IPS-11a (cell line): Measurements from ENCODE around the gene CST7.

Source experiments
- H3K4me3 ChIP-seq: one replicate; pipeline ENCODE4 v1.5.1; 2013; ENCODE audit warnings: low read depth, low read length, control low read depth

CST7 gene

DNA sequence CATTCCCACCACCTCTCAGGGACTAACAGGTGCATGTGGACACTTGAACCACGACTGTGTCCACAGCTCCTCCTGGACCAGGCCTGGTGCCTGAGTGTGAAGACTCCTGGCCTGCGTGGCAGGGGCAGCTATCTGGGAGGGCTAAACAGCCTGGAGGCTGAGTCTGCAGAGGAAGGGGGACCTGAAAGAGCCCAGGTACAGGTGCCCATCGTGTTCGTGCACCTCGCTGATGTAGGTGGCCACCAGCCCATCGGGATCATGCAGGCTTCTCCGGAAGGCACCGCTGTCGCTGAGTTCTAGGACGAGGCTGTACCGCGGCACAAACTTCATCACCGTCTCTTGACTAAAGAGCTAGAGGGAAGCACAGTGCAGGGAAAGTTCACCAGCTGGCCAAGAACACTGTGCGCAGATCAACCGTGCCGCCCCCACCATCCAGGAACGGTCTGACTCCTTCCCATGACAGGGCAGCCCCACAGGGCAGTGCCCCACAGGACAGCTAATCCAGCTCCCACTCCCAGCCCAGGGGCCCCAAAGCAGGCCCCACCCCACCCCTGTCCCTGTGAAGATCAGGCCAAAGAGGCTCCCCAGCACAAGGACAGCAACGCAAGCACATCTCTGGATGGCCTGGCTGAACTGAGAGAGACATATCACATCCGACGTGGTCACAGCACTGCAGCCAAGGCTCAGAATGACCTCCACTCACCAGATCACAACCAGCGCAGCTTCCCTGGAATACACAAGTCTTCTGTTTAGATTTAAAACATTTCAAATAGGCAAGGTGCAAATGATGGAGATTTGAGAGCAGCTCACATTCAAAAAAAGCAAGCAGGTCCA is 14.8 kb downstream of the CST7 start:
- H3K4me3 ChIP-seq = no peak overlapping the region

DNA sequence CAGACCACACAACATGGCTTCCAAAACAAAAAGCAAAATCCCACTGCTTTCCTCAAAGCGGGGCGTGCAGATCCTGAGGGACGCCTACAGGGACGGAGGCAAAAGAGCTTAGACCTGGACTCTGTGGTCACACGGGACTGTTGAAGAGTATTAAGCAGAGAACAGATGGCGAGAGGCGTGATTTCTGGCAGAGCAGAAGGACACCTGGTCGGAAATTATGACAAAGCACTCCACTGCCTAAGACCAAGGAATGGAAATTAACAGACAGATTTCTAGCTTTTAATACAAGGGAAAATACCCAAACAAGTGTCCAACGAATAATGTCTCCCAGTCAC is 15.4 kb downstream of the CST7 start:
- no peak overlapping the region for H3K4me3 ChIP-seq

DNA sequence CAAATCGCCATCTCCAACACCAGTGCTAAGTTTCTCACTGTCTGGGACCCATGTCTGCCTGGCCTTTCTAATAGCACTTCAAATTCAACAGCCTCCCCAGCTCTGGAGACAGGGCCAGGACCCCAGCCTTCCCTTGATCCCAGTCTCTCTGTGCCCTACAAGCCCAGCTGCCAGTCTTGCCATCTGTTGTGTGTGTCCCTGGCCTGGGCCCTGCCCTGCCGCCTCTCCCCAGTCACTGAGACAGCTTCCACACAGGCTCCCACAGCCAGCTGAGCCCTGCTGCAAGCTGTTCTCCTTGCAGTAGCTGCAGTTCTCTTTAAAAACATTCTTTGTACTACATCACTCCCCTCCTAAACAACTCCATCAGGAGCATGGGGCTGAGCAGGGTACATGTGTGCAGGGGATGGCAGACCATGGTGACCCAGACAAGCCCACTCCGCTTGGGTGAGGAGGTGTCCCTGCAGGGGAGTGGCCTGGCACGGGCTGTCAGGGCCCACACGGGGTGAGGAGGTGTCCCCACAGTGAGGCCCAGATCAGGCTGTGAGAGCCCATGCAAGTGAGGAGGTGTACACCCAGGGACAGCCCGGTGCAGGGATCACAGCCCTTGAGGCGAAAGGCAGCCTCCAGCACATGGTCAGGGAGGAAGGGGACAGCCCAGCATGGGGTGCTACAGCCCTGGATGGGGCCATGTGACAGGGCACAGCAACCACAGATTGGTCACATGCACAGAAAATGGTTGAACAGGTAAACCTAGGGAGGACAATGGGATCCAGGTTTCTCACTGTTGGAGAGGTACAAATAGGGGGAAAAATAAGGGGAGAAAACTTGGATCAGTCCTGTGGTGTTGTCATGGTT is 16.2 kb downstream of the CST7 start:
- H3K4me3 ChIP-seq = no peak overlapping the region

DNA sequence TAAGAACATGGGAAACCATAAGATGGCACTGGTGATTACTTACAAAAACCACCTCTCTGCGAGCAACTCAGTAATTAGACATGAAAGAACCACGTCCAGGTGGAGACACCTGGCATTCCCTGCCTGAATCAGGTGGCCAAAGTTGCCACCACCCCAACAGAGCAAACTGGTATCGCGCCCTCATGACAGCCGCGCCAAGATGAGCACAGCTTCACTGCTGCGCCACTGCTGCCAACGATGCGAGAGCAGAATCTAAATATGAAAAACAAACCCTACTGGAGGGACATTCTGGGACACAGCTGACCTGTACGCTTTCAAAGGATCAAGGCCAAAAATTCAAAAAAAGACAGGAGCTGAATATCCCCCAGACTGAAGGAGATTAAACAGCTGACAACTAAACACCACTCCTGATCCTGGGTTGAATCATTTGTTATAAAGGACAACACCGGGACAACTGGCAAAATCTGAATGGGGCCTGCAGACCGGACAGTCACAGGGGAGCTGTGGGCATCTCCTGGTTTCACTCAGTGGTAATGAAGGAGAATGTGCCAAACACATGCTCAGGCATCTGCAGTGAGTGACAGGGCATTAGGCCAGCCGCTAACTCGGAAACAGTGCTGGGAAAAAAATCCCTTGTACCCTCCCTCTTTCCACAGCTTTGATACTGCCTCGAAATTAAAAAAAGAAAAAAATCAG is 17.4 kb downstream of the CST7 start:
- no peak overlapping the region for H3K4me3 ChIP-seq

DNA sequence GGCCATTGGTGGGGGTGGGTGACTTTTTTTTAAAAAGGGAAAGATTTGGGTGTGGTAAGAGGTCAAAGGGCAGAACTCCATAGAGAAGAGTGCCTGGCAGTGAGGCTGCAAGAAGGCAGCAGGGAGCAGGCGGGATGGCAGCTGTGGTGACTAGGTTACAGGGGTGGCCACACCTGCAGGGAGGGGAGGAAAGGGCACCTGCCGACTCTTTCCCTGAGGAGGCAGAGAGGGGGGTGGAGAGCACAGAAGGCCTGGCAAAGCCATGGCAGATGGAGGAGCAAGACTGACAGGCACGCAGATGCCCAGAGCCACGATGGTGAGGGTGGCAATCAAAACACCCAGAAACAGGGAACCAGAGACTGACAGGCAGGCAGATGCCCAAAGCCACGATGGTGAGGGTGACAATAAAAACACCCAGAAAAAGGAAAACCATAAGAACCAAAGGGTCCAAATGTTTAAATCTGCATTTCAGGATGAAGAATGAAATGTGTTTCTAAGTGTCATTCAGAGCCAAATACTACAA is 19.3 kb downstream of the CST7 start:
- H3K4me3 ChIP-seq = no peak overlapping the region

DNA sequence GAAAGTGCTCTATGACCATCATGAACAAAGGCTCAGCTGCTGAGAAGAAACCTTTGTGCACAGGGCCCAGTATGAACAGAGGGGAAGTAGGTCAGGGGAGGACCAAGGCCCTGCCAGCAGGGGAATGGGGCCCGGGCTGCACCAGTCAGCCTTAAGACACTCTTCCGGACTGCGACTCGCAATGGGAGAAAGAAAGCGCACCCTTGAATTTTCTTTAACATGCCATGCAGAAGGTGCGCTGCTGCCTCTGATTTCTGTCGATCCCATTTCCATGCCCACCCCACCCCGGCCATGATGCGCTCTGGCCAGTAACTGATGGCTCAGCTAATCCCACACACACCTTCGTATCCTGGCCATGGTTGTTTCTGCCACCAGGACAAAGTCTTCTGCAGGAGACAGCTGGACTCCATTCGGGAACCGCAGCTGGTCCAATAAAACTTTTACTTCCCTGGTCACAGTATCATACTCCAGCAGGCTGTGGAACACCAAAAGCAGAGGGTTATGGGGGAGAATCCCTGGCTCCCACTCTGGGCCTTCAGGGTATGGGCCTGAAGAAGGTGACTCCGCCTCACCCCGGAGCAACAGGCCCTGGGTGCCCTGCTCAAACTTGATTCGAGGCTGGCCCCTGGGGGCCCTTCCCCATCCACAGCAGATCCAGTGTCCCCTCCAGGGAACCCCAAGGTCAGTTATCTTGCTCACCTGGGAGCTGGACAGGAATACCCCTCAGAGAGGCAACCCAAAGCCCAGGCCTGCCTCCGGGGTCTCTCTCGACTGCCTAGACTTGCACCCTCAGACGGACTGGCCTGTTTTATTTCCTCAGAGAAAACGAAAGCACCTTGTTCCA is 20.3 kb downstream of the CST7 start:
- H3K4me3 ChIP-seq = no peak overlapping the region

DNA sequence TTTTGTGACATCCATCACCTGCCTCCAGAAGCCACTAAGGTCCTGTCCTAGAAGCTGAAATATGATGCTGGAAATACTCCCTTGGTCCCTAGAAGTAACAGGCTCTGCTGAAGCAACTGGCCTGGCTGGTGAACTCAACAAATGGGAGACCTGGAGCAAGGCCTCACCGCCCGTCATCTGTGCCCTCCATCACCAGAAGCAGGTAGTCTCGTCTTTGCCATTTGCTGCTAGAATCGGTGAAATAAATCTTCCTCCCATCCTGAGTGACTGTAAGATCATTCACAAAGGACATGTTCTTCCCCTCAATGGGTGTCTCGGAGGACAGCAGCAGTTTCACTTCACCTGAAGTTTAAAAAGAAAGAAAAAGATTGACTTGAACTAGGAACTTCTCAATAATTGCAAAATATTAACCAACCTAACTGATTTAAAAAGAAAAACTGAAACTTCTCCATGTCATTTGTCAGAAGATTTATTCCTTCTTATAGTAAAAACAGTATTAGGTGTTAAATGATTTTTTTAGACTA is 21.0 kb downstream of the CST7 start:
- no peak overlapping the region for H3K4me3 ChIP-seq

DNA sequence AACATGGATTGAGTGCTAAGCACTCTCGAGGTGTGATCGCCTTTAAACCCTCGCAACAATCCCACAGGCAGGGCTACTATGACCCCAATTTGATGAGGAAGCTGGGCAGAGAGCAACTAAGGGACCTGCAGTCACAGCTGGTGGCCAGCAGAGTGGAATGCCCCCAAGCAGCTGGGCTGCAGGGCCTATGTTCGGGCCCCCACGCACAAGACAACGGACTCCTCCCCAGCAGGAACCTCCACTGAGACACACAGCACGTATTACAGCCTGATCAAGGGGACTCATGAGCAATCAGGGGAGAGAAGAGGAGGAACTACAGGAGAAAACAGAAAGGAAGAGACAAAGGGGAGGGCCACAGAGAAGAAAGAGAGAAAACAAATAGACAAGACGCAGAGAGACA is 21.7 kb downstream of the CST7 start:
- H3K4me3 ChIP-seq = no peak overlapping the region

DNA sequence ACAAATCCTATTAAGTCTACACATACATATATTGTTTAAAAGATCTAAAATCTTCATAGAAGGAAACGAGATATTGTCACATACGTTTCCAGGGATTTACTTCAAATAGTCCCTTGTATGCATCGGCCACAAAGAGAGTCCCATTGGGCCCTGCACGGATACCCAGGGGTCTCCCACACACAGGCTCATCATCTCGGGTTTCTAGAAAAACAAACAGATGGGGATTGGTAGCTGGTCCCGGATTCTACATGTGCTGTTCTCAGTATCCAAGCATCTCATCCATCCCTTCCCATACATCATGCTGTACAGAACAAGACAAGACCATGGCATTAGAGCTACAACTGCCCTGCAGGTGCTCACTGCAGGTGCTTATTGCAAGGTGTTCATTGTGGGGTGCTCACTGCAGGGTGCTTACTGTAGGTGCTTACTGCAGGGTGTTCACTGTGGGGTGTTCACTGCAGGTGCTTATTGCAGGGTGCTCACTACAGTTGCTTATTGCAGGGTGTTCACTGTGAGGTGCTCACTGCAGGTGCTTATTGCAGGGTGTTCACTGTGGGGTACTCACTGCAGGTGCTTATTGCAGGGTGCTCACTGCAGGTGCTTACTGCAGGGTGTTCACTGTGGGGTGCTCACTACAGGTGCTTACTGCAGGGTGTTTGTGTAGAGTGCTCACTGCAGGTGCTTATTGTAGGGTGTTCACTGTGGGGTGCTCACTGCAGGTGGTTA is 22.5 kb downstream of the CST7 start:
- no peak overlapping the region for H3K4me3 ChIP-seq

DNA sequence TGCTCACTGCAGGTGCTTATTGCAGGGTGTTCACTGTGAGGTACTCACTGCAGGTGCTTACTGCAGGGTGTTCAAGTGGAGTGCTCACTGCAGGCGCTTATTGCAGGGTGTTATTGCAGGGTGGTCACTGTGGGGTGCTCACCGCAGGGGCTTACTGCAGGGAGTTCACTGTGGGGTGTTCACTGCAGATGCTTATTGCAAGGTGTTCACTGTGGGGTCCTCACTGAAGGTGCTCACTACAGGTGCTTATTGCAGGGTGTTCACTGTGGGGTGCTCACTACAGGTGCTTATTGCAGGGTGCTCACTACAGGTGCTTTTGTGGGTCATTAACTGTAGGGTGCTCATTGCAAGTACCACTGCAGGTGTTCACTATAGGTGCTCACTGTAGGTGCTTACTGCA is 23.3 kb downstream of the CST7 start:
- no peak overlapping the region for H3K4me3 ChIP-seq

DNA sequence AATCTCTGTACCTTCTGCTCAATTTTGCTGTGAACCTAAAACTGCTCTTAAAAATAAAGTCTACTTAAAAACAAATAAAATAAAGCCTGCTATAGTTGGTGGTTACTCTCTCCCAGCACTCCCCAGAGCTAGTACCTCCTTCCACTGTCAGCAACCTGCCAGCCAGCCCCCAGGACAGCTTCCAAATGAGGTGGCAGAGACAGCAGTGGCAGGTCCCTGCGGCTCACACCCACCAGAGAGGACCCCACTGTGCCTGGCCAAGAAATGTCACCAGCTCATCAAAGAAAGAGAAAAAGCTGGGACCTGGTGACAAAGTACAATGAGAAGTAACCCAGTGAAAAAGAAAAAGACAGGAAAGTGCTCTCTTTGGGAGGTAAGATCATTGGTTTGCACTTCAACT is 28.3 kb downstream of the CST7 start:
- no peak overlapping the region for H3K4me3 ChIP-seq

DNA sequence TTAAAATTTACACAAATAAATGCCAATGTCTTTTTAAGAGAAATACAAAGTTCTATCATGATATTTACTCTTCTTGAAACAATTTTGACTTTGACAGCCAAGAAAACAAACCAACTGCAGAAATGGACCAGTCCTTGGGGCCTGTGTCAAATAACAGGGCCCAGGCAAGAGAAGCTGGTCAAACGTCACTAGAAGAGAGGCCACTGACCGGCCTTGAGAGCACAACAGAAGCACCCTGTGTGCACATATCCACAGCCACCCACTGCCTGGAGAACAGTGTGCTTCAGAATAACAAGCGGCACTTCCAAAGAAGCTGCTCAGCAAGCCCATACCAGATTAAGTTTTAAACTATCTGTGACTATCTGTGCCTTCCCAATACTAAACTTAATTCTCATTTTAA is 28.7 kb downstream of the CST7 start:
- H3K4me3 ChIP-seq = no peak overlapping the region

DNA sequence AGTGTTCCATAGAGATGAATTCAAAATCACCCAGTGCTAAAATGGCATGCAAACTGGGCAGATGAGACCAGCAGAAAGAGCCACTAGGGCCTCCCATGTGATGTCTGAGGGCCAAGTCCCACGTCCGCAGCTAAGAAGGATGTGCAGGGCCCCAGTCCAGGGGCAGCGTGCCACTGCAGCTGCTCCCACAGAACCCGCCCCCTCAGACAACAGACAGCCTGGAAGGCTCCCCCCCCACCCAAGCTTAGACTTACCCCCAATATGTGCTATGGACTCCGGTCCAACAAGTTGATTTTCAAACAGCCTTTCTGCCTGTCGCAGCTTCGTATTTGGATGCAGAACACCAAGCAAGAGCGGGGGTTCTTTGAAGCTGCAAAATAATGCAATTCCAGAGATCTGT is 29.4 kb downstream of the CST7 start:
- no peak overlapping the region for H3K4me3 ChIP-seq

DNA sequence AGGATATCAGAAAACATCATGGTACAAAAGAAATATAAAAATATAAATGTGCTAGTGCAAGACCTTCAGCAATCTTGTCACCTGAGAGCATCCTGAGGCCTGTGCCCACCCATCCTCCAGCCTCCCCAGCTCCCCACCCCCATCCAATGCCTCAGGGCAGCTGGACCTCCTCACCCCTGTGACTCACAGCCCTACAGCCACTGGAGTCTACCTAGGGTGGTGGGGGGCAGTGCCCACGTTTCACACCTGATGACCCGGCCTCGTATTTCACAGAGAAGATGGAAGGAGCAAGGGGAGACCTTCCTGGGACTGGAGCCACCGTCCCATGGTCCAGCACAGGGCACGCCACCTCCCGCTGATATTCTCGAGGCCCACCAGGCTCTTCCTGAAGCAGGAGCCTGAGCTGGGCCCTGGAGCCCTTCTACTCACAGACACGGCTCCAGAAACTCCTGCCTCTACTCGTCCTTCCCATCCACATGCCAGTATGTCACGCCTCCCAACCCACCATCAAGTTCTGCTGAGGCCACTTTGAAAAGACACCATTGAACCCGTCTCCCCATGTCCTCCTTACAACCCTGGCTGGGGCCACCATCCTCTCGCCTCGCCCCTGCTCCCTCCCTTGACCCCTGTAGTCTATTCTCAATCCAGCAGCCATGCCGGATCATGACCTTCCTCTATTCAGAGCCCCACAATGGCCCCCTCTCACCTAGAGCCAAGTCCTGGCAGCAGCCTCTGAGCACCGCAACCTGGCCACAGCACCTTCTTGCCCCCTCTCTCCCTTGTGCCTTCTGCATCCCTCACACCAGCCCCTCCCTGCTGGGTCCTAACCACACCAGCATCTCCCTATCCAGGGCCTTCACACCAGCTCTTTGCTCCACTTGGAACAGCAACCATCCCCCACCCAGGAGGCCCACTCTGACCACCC is 30.2 kb downstream of the CST7 start:
- no peak overlapping the region for H3K4me3 ChIP-seq

DNA sequence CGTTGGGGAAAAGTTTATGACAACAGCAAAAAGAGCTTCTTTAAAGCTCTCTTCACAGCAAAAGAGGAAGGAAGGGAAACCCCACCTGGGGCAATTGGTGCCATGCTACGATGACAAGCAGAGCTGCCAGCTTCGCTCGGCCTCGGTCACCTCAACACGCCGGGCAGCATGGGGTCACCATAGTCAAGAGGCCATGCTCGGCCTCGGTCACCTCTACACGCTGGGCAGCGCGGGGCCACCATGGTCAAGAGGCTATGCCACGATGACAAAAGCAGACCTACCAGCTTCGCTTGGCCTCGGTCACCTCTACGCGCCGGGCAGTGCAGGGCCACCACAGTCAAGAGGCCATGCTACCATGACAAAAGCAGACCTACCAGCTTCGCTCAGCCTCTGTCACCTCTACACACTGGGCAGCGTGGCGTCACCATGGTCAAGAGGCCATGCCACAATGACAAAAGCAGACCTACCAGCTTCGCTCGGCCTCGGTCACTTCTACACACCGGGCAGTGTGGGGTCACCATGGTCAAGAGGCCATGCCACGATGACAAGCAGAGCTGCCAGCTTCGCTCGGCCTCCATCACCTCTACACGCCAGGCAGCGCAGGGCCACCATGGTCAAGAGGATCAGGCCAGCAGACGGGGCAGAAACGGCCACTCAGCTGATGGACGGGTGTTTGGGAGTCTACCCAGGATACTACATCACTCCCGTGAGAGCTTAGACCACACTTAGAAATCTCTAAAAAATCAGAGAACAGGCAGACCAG is 31.4 kb downstream of the CST7 start:
- no peak overlapping the region for H3K4me3 ChIP-seq

DNA sequence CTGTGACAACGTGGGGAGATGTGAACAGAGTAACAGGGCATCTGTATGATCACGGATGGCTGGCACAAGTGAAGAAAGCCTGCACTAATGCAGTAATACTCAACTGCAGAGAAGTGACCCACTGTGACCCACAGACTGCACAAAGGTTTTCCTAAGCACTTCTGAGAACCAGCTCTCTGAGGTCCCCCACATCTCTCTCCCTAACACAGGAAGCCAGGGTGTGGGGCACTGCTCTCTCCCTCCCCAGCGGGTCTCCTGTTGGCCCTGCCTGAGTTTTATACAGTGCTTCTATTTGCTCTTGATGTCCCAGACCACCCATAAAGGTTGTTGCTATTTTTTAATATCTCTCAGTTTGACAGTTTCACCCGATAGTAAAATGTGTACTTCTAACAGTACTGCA is 32.2 kb downstream of the CST7 start:
- H3K4me3 ChIP-seq = no peak overlapping the region

DNA sequence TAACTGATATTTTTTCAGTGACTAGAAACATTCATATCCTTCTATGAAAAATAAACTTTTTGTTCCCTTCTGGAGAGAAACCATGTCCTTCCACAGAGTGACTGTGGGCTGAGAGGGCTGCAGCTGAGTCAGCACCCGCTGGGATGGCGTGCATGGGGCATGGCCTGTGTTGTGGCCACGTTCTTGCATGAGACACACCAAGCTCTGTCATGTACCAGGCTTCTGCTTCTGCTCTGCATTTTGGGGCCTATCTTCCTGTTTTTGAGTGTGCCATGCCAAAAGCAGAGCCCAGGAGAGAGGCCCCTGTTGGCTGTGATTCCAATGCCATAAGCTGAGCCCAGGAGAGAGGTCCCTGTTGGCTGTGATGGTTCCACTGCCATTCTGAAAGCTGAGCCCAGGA is 32.7 kb downstream of the CST7 start:
- H3K4me3 ChIP-seq = no peak overlapping the region

DNA sequence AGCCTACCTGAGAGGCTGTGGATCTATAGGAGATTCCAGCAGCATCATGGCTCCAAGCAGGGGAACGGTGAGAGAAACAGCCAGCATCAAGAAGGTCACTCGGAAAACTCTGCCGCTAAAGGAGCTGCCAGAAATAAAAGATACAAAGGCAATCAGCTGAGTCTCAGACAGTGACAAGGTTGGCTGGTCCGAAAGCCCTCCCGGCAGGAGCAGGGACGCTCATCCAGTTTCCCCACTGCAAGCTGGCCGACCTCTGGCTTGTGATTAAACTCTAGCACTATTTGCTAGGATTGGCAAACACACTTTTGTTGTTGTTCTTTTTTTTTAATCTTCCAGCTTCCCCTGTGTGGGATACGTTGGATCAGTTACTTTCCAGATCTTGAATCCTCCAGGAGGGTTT is 34.8 kb downstream of the CST7 start:
- H3K4me3 ChIP-seq = no peak overlapping the region
